Astrocyte (in vitro differentiated cells and primary cell): ENCODE results near the gene CCDC57. TPM values are rescaled to one million over a fixed set of nuclear protein-coding genes. Genes with fewer than 3 reads are reported as not detected.

Experiments
- DNase-seq: peaks from one replicate; pipeline ENCODE4 v3.0.0-alpha.2; 2010; ENCODE audit warnings: low read depth
- FAIRE-seq: peaks from 2 replicates; lab custom pipeline; 2011; peaks lifted over from hg19 to GRCh38; lab: Jason Lieb, UNC
- H2AFZ ChIP-seq: 2 replicates; pipeline ENCODE4 v1.6.0; 2012; ENCODE audit warnings: low read depth, low read length, inconsistent platforms
- H3K27ac ChIP-seq: 2 replicates; pipeline ENCODE4 v1.5.1; 2011; ENCODE audit warnings: low read depth, low read length, inconsistent platforms
- H3K27me3 ChIP-seq: 2 replicates; pipeline ENCODE4 v1.6.0; 2011; ENCODE audit warnings: low read length, inconsistent platforms; ENCODE audit not compliant: insufficient read depth
- H3K36me3 ChIP-seq: 2 replicates; pipeline ENCODE4 v1.5.1; 2011; ENCODE audit warnings: low read length, inconsistent platforms; ENCODE audit not compliant: insufficient read depth
- H3K4me1 ChIP-seq: 2 replicates; pipeline ENCODE4 v1.5.1; 2011; ENCODE audit warnings: low read length, inconsistent platforms; ENCODE audit not compliant: insufficient read depth
- H3K4me2 ChIP-seq: 2 replicates; pipeline ENCODE4 v1.6.0; 2012; ENCODE audit warnings: low read length, inconsistent platforms
- H3K4me3 ChIP-seq: 2 replicates; pipeline ENCODE4 v1.5.1; 2011; ENCODE audit warnings: low read depth, mild to moderate bottlenecking, low read length, inconsistent platforms; ENCODE audit not compliant: insufficient read depth
- H3K79me2 ChIP-seq: 2 replicates; pipeline ENCODE4 v1.6.0; 2012; ENCODE audit warnings: mild to moderate bottlenecking, low read length, inconsistent platforms; ENCODE audit not compliant: insufficient read depth
- H3K9ac ChIP-seq: 2 replicates; pipeline ENCODE4 v1.6.0; 2012; ENCODE audit warnings: mild to moderate bottlenecking, low read length, inconsistent platforms
- H3K9me3 ChIP-seq: 2 replicates; pipeline ENCODE4 v1.5.1; 2012; ENCODE audit warnings: low read depth, mild to moderate bottlenecking, low read length, inconsistent platforms; ENCODE audit not compliant: insufficient read depth
- H4K20me1 ChIP-seq: 2 replicates; pipeline ENCODE4 v1.6.0; 2012; ENCODE audit warnings: low read length, inconsistent platforms; ENCODE audit not compliant: insufficient read depth
- H3K27ac Mint-ChIP-seq: one replicate; pipeline ENCODE4 v1.8.0; 2021; ENCODE audit warnings: mild to moderate bottlenecking, mixed read lengths; ENCODE audit not compliant: unreplicated experiment
- H3K27me3 Mint-ChIP-seq: one replicate; pipeline ENCODE4 v1.8.0; 2021; ENCODE audit warnings: low read depth, mixed read lengths; ENCODE audit not compliant: unreplicated experiment
- H3K36me3 Mint-ChIP-seq: one replicate; pipeline ENCODE4 v1.8.0; 2021; ENCODE audit warnings: low read depth, mixed read lengths; ENCODE audit not compliant: unreplicated experiment
- H3K4me1 Mint-ChIP-seq: one replicate; pipeline ENCODE4 v1.8.0; 2021; ENCODE audit warnings: low read depth, mixed read lengths; ENCODE audit not compliant: unreplicated experiment
- H3K4me3 Mint-ChIP-seq: one replicate; pipeline ENCODE4 v1.8.0; 2021; ENCODE audit warnings: mild to moderate bottlenecking, moderate library complexity, mixed read lengths; ENCODE audit not compliant: unreplicated experiment
- H3K9me3 Mint-ChIP-seq: one replicate; pipeline ENCODE4 v1.8.0; 2021; ENCODE audit warnings: mild to moderate bottlenecking, mixed read lengths; ENCODE audit not compliant: unreplicated experiment
- EZH2 ChIP-seq: IDR thresholded peaks from 2 replicates; pipeline ENCODE4 v1.6.1; 2012; ENCODE audit warnings: mild to moderate bottlenecking, low read length, inconsistent platforms; ENCODE audit not compliant: insufficient read depth
- total RNA-seq: library from RNA; stranded (reverse); gene quantifications from 2 replicates; pipeline ENCODE4 v1.2.1, GENCODE V29; 2021
- TF ChIP-seq, protein P1 (sequence below): IDR thresholded peaks from 2 replicates; pipeline ENCODE4 v1.5.1; 2011; ENCODE audit warnings: low read depth, mild to moderate bottlenecking, inconsistent platforms, low read length, moderate library complexity; ENCODE audit not compliant: insufficient read depth

The CCDC57 gene
- total RNA-seq, 1 donor from 2014 or later: 20.4 TPM

DNA sequence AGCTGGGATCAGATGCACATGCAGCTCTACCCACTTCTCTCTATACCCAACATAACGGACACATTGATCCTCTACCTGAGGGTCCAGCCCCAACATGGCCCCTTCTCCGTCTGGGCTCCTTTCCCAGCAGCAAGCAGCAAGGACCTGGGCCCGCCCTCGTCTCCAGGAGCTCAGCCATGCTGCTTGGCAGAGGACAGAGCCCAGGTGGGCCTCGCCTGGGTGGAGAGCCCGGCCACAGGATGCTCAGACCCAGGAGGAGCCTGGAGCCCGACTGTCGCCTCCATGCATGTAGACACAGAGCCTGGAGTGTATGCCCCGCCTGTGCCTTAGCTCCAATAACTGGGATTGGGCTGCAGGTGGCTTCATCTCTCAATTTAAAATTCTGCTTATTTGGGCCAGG is 57.0 kb downstream of the CCDC57 start:
- Histone ChIP-seq H4K20me1 (no peaks in the 10 kb centered on the region), H3K36me3 (peaks cover 4% of the 10 kb centered on the region), H3K9me3 (no peaks in the 10 kb centered on the region), H3K4me1 (no peaks in the 10 kb centered on the region), H3K4me3 (no peak overlapping the region), H3K4me2 (no peak overlapping the region), H2AFZ (no peak overlapping the region), H3K79me2 (no peaks in the 10 kb centered on the region), H3K27me3 (no peaks in the 10 kb centered on the region), H3K27ac (no peak overlapping the region), H3K9ac (no peak overlapping the region)
- peaks cover 1% of the 10 kb centered on the region for H3K27me3 Mint-ChIP-seq
- DNase-seq: no peak
- TF ChIP-seq EZH2: no peak
- TF ChIP-seq, protein P1, sequence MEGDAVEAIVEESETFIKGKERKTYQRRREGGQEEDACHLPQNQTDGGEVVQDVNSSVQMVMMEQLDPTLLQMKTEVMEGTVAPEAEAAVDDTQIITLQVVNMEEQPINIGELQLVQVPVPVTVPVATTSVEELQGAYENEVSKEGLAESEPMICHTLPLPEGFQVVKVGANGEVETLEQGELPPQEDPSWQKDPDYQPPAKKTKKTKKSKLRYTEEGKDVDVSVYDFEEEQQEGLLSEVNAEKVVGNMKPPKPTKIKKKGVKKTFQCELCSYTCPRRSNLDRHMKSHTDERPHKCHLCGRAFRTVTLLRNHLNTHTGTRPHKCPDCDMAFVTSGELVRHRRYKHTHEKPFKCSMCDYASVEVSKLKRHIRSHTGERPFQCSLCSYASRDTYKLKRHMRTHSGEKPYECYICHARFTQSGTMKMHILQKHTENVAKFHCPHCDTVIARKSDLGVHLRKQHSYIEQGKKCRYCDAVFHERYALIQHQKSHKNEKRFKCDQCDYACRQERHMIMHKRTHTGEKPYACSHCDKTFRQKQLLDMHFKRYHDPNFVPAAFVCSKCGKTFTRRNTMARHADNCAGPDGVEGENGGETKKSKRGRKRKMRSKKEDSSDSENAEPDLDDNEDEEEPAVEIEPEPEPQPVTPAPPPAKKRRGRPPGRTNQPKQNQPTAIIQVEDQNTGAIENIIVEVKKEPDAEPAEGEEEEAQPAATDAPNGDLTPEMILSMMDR: no peak
- H3K27ac Mint-ChIP-seq: no peak overlapping the region
- H3K4me1 Mint-ChIP-seq: peaks cover 4% of the 10 kb centered on the region
- H3K9me3 Mint-ChIP-seq: no peaks in the 10 kb centered on the region
- peaks cover 17% of the 10 kb centered on the region for H3K36me3 Mint-ChIP-seq
- no peak for FAIRE-seq
- H3K4me3 Mint-ChIP-seq: no peak overlapping the region

DNA sequence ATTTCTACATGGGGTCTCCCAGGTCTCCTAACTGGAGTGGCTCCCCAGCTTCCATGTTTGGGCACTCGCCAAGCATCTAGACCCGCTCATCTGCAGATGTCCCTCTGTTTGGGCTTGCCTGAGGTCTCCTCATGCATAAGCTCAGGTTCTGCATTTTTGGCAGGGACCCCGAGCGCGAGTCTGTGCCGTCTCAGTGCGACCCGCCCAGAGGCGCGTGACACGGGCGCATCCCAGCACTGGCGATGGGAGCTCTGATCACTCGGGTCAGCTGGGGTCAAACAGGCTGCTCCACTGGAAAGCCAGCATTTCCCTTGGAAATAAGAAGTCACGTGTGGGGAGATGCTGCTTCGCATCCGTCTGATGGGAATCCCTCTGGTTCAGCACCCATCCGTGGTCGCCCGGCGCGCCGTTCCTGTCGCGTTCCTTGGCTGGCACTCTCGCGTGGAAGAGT is 57.7 kb downstream of the CCDC57 start:
- Histone ChIP-seq H3K79me2 (no peaks in the 10 kb centered on the region), H3K4me3 (no peak overlapping the region), H4K20me1 (no peaks in the 10 kb centered on the region), H3K4me1 (no peaks in the 10 kb centered on the region), H3K4me2 (no peak overlapping the region), H3K36me3 (peaks cover 4% of the 10 kb centered on the region), H3K9ac (no peak overlapping the region), H3K27ac (no peak overlapping the region), H3K9me3 (no peaks in the 10 kb centered on the region), H3K27me3 (no peaks in the 10 kb centered on the region), H2AFZ (no peak overlapping the region)
- H3K36me3 Mint-ChIP-seq: peaks cover 14% of the 10 kb centered on the region
- DNase-seq: no peak
- no peak overlapping the region for H3K27ac Mint-ChIP-seq
- TF ChIP-seq, protein P1: no peak
- no peak for TF ChIP-seq EZH2
- peaks cover 2% of the 10 kb centered on the region for H3K4me1 Mint-ChIP-seq
- no peak for FAIRE-seq
- H3K4me3 Mint-ChIP-seq: no peak overlapping the region
- peaks cover 1% of the 10 kb centered on the region for H3K27me3 Mint-ChIP-seq
- no peaks in the 10 kb centered on the region for H3K9me3 Mint-ChIP-seq

DNA sequence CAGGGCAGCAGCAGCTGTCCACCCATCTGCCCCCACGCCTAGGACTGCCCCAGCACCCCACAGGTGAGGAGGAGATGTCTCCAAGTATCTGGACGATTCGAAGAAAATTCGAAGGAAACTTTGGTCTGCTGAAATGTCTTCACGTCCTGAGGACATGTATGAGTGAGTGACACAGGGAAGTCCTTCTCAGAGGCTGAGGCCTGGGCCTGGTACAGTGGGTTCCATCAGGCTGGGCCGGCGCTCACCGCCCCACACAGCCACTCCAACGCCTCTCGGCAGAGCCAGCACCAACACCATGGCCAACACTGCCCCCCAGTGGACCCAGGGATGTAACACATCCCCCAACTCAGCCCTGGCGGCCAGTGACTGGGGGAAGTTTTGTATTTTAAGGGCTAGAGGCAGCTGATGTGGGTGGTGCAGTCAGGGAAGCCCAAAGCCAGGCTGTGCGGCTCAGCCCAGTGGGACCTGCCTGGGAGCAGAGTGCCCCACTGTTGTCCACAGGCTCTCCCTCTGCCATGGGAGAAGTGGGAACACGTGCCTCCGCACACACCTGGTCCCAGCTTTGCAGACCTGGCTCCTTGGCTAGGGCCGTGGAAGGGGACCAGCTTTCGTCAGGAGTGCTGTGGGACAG is 58.8 kb downstream of the CCDC57 start:
- no peaks in the 10 kb centered on the region for H3K4me1 Mint-ChIP-seq
- peaks cover 1% of the 10 kb centered on the region for H3K27me3 Mint-ChIP-seq
- no peaks in the 10 kb centered on the region for H4K20me1 ChIP-seq
- no peak overlapping the region for H3K9ac ChIP-seq
- no peak overlapping the region for H3K4me3 Mint-ChIP-seq
- no peak overlapping the region for H2AFZ ChIP-seq
- no peak overlapping the region for H3K4me3 ChIP-seq
- no peaks in the 10 kb centered on the region for H3K4me1 ChIP-seq
- no peak overlapping the region for H3K4me2 ChIP-seq
- H3K9me3 ChIP-seq: no peaks in the 10 kb centered on the region
- peaks cover 8% of the 10 kb centered on the region for H3K36me3 Mint-ChIP-seq
- FAIRE-seq: no peak
- peaks cover under 1% of the 10 kb centered on the region for H3K36me3 ChIP-seq
- H3K27ac ChIP-seq: no peak overlapping the region
- TF ChIP-seq EZH2: no peak
- TF ChIP-seq, protein P1: peak; percentile 75
- no peaks in the 10 kb centered on the region for H3K27me3 ChIP-seq
- no peaks in the 10 kb centered on the region for H3K9me3 Mint-ChIP-seq
- DNase-seq: peak; percentile 16
- no peaks in the 10 kb centered on the region for H3K79me2 ChIP-seq
- H3K27ac Mint-ChIP-seq: no peak overlapping the region
